Loucy (cell line): ENCODE results near the gene EDN1.

Source experiments
- H2AFZ ChIP-seq: fragments of 200-600 bp; sonication (generic); 2 replicates; pipeline ENCODE4 v1.6.0; 2016; ENCODE audit warnings: antibody characterized with exemption, mild to moderate bottlenecking, low read length, moderate library complexity
- H3F3A ChIP-seq: fragments of 200-600 bp; 2 replicates; pipeline ENCODE4 v1.6.0; 2016; ENCODE audit warnings: antibody characterized with exemption, low read depth, mild to moderate bottlenecking
- H3K27me3 ChIP-seq: fragments of 200-600 bp; sonication (generic); 2 replicates; pipeline ENCODE4 v1.6.1; 2014; ENCODE audit warnings: low read length, mild to moderate bottlenecking; ENCODE audit not compliant: insufficient read depth, poor library complexity, severe bottlenecking
- H3K36me3 ChIP-seq: fragments of 200-600 bp; sonication (generic); 2 replicates; pipeline ENCODE4 v1.6.1; 2016; ENCODE audit warnings: low read length; ENCODE audit not compliant: insufficient read depth
- H3K4me1 ChIP-seq: fragments of 200-600 bp; sonication (generic); 2 replicates; pipeline ENCODE4 v1.5.1; 2014; ENCODE audit warnings: low read length, mild to moderate bottlenecking; ENCODE audit not compliant: insufficient read depth, poor library complexity, severe bottlenecking
- H3K4me2 ChIP-seq: fragments of 200-600 bp; sonication (generic); 2 replicates; pipeline ENCODE4 v1.6.0; 2014; ENCODE audit warnings: antibody characterized with exemption, low read length, low read depth, mild to moderate bottlenecking; ENCODE audit not compliant: poor library complexity, severe bottlenecking
- H3K4me3 ChIP-seq: fragments of 200-600 bp; sonication (generic); 2 replicates; pipeline ENCODE4 v1.5.1; 2014; ENCODE audit warnings: low read length, mild to moderate bottlenecking, mixed read lengths; ENCODE audit not compliant: poor library complexity, severe bottlenecking
- H3K79me2 ChIP-seq: fragments of 200-600 bp; sonication (generic); 2 replicates; pipeline ENCODE4 v1.6.1; 2014; ENCODE audit warnings: low read length; ENCODE audit not compliant: insufficient read depth
- H3K9ac ChIP-seq: fragments of 200-600 bp; sonication (generic); 2 replicates; pipeline ENCODE4 v1.6.0; 2014; ENCODE audit warnings: mild to moderate bottlenecking, low read depth, low read length, moderate library complexity; ENCODE audit not compliant: poor library complexity, severe bottlenecking
- H3K9me2 ChIP-seq: fragments of 200-600 bp; sonication (generic); replicated peaks from 2 replicates; pipeline ENCODE4 v1.6.1; 2016; ENCODE audit warnings: low read depth, low read length, mixed read lengths
- H3K9me3 ChIP-seq: fragments of 200-600 bp; sonication (generic); 2 replicates; pipeline ENCODE4 v1.6.1; 2014; ENCODE audit warnings: mild to moderate bottlenecking, antibody characterized with exemption, low read length, low read depth; ENCODE audit not compliant: insufficient read depth
- H4K20me1 ChIP-seq: fragments of 200-600 bp; sonication (generic); 2 replicates; pipeline ENCODE4 v1.6.0; 2014; ENCODE audit warnings: antibody characterized with exemption, low read length, mild to moderate bottlenecking; ENCODE audit not compliant: insufficient read depth, poor library complexity, severe bottlenecking
- CTCF ChIP-seq: fragments of 200-600 bp; sonication (generic); conservative IDR thresholded peaks from 2 replicates; pipeline ENCODE4 v1.5.1; 2014; ENCODE audit warnings: mild to moderate bottlenecking, antibody characterized with exemption, low read length
- EZH2phosphoT487 ChIP-seq: fragments of 200-600 bp; IDR thresholded peaks from 2 replicates; pipeline ENCODE4 v1.6.1; 2018; ENCODE audit warnings: antibody characterized with exemption, mild to moderate bottlenecking, moderate library complexity, borderline replicate concordance

EDN1 gene

GRCh38 chr6:12339022-12339421, 48.9 kb downstream of the EDN1 start:
- Histone ChIP-seq H3K4me2 (no peak overlapping the region), H3K9ac (no peak overlapping the region), H3K4me3 (no peak overlapping the region), H3K27me3 (no peaks in the 10 kb centered on the region), H4K20me1 (no peaks in the 10 kb centered on the region), H3K36me3 (no peaks in the 10 kb centered on the region), H3K79me2 (no peaks in the 10 kb centered on the region), H3K4me1 (no peaks in the 10 kb centered on the region), H3K9me2 (no peaks in the 10 kb centered on the region), H2AFZ (no peak overlapping the region), H3K9me3 (no peaks in the 10 kb centered on the region), H3F3A (no peaks in the 10 kb centered on the region)
- no peak for TF ChIP-seq EZH2phosphoT487
- TF ChIP-seq CTCF: no peak

- TF ChIP-seq CTCF (no peak), EZH2phosphoT487 (no peak)
- Histone ChIP-seq H2AFZ (no peak overlapping the region), H3K9me3 (no peaks in the 10 kb centered on the region), H3F3A (no peaks in the 10 kb centered on the region), H3K4me3 (no peak overlapping the region), H3K4me1 (no peaks in the 10 kb centered on the region), H3K27me3 (no peaks in the 10 kb centered on the region), H4K20me1 (no peaks in the 10 kb centered on the region), H3K79me2 (no peaks in the 10 kb centered on the region), H3K9ac (no peak overlapping the region), H3K4me2 (no peak overlapping the region), H3K36me3 (no peaks in the 10 kb centered on the region), H3K9me2 (no peaks in the 10 kb centered on the region)
Observed at GRCh38 chr6:12339808-12340487, 49.8 kb downstream of the EDN1 start.

GRCh38 chr6:12340488-12340818, 50.3 kb downstream of the EDN1 start:
- no peak for TF ChIP-seq EZH2phosphoT487
- TF ChIP-seq CTCF: no peak
- H3K9me2 ChIP-seq: no peaks in the 10 kb centered on the region
- H3F3A ChIP-seq: no peaks in the 10 kb centered on the region
- H3K9me3 ChIP-seq: no peaks in the 10 kb centered on the region
- no peak overlapping the region for H3K4me3 ChIP-seq
- H3K36me3 ChIP-seq: no peaks in the 10 kb centered on the region
- no peak overlapping the region for H3K4me2 ChIP-seq
- no peaks in the 10 kb centered on the region for H3K27me3 ChIP-seq
- no peak overlapping the region for H2AFZ ChIP-seq
- no peaks in the 10 kb centered on the region for H3K79me2 ChIP-seq
- no peak overlapping the region for H3K9ac ChIP-seq
- H3K4me1 ChIP-seq: no peaks in the 10 kb centered on the region
- no peaks in the 10 kb centered on the region for H4K20me1 ChIP-seq
